ENCODE measurements around the gene BRCA2. TPM values are rescaled to one million over a fixed set of nuclear protein-coding genes. Genes with fewer than 3 reads are reported as not detected.
A peak's percentile ranks its signal among the peaks of the same experiment; 100 is the strongest.

The BRCA2 gene
- total and polyA plus RNA-seq, 9 of the 15 experiments (the other 6 are each of a cell fraction or from before 2014, with no cell fraction given): 4.1 to 17.3 (median 5.8) TPM

DNA sequence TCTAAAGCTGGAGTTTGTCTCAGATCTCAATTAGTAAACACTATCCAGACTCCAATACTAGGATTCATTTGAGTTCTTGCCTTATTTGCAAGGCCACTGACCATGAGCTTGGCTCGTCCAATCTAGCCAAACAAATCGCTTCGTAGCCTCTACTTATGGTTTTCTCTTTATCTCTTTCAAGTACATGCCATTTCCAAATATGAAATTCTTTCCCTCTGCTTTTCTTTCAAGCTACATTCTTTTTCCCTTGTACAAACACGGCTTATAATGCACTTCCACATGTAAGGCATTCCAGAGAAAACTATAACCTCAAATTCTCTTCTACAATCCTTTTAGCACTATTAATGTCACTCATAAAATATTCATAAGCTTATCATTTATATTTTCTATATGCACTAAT, 123.6 kb downstream of the BRCA2 start (continued):
- TF ChIP-seq, protein P1, sequence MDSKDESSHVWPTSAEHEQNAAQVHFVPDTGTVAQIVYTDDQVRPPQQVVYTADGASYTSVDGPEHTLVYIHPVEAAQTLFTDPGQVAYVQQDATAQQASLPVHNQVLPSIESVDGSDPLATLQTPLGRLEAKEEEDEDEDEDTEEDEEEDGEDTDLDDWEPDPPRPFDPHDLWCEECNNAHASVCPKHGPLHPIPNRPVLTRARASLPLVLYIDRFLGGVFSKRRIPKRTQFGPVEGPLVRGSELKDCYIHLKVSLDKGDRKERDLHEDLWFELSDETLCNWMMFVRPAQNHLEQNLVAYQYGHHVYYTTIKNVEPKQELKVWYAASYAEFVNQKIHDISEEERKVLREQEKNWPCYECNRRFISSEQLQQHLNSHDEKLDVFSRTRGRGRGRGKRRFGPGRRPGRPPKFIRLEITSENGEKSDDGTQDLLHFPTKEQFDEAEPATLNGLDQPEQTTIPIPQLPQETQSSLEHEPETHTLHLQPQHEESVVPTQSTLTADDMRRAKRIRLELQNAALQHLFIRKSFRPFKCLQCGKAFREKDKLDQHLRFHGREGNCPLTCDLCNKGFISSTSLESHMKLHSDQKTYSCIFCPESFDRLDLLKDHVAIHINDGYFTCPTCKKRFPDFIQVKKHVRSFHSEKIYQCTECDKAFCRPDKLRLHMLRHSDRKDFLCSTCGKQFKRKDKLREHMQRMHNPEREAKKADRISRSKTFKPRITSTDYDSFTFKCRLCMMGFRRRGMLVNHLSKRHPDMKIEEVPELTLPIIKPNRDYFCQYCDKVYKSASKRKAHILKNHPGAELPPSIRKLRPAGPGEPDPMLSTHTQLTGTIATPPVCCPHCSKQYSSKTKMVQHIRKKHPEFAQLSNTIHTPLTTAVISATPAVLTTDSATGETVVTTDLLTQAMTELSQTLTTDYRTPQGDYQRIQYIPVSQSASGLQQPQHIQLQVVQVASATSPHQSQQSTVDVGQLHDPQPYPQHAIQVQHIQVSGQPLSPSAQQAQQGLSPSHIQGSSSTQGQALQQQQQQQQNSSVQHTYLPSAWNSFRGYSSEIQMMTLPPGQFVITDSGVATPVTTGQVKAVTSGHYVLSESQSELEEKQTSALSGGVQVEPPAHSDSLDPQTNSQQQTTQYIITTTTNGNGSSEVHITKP (IDR thresholded peaks at IDR 0.05; ENCODE audit: partially characterized antibody): no peak

DNA sequence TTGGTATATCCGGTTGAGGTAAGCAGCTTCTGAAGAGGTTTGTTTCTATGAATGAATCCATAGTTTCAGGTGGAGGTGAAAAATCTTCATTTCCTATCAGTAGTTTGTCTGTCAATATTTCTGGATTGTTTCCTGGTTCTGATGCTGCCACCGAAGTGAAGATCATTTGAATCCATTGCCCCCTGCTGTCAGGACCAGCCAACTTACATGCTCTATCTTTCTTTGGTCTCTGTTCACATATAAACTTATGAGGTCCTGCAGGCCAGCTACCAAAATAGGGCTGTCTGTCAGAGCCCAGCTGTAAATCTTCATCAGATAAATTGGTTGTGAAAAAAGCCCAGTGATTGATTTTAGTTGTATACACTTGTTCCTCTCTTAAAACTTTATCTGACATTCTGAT, 127.8 kb downstream of the BRCA2 start:
- Histone ChIP-seq H3K4me1 (replicated peaks in 1 of 2; ENCODE audit: control insufficient read depth in 2 of 2, insufficient read depth in 2 of 2, low read length in 2 of 2) (no peaks in the 10 kb centered on the region), H3K79me2 (ENCODE audit: control insufficient read depth, insufficient read depth, low read length) (no peaks in the 10 kb centered on the region), H3K9ac (ENCODE audit: insufficient read depth in 1 of 2, low read depth in 2 of 2, low read length in 2 of 2) (no peak overlapping the region), H3K27me3 (ENCODE audit: control insufficient read depth in 2 of 2, insufficient read depth in 2 of 2, low read length in 2 of 2) (no peaks in the 10 kb centered on the region), H3K4me3 (no peak overlapping the region), H3K9me1 (ENCODE audit: control insufficient read depth, insufficient read depth, low read length) (no peaks in the 10 kb centered on the region), H3K9me3 (replicated peaks; ENCODE audit: control insufficient read depth, insufficient read depth, low read depth, low read length) (no peaks in the 10 kb centered on the region), H2AFZ (ENCODE audit: low read depth, low read length) (no peak overlapping the region), H3K27ac (ENCODE audit: extremely low read depth, low read depth, low read length) (no peak overlapping the region), H4K20me1 (replicated peaks; ENCODE audit: control insufficient read depth, insufficient read depth, low read length) (no peaks in the 10 kb centered on the region), H3K4me2 (ENCODE audit: insufficient read depth, low read length) (no peak overlapping the region), H3K36me3 (ENCODE audit: control insufficient read depth, insufficient read depth, low read length) (no peaks in the 10 kb centered on the region)
- WGBS (ENCODE audit: insufficient coverage, low coverage, missing lambda C conversion rate): 54% methylated on average over 2 of the region's 2 CpGs
- ATAC-seq (peak; percentile 56; the same call in 1 of the 3 replicates), DNase-seq (ENCODE audit: extremely low read depth in 1 of 4, low spot score in 3 of 4) (peak in 2 of 4 experiments; percentile 8 to 13), FAIRE-seq (no peak)
- intact Hi-C loops (cut with micrococcal nuclease) (no loop called here), in situ Hi-C loops (cut with MboI) (no loop called here)
- CTCF ChIA-PET (ENCODE audit: low intra/inter-chr PET ratio): no interaction called here
- no peak for TF ChIP-seq FIP1L1 (IDR thresholded peaks at IDR 0.05; ENCODE audit: low read depth, low read length, poor library complexity, severe bottlenecking)
- no peak for TF ChIP-seq KLF1 (tag; IDR thresholded peaks at IDR 0.05)
- TF ChIP-seq, protein P2, sequence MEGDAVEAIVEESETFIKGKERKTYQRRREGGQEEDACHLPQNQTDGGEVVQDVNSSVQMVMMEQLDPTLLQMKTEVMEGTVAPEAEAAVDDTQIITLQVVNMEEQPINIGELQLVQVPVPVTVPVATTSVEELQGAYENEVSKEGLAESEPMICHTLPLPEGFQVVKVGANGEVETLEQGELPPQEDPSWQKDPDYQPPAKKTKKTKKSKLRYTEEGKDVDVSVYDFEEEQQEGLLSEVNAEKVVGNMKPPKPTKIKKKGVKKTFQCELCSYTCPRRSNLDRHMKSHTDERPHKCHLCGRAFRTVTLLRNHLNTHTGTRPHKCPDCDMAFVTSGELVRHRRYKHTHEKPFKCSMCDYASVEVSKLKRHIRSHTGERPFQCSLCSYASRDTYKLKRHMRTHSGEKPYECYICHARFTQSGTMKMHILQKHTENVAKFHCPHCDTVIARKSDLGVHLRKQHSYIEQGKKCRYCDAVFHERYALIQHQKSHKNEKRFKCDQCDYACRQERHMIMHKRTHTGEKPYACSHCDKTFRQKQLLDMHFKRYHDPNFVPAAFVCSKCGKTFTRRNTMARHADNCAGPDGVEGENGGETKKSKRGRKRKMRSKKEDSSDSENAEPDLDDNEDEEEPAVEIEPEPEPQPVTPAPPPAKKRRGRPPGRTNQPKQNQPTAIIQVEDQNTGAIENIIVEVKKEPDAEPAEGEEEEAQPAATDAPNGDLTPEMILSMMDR (IDR thresholded peaks at IDR 0.05 in 2 of 3, conservative IDR thresholded peaks at IDR 0.05 in 1 of 3; ENCODE audit: insufficient read depth in 2 of 3, low read depth in 1 of 3, low read length in 3 of 3): peak; percentile 8 to 28 (median 15); a peak in 1 of 6 replicates
- TF ChIP-seq, protein P3, sequence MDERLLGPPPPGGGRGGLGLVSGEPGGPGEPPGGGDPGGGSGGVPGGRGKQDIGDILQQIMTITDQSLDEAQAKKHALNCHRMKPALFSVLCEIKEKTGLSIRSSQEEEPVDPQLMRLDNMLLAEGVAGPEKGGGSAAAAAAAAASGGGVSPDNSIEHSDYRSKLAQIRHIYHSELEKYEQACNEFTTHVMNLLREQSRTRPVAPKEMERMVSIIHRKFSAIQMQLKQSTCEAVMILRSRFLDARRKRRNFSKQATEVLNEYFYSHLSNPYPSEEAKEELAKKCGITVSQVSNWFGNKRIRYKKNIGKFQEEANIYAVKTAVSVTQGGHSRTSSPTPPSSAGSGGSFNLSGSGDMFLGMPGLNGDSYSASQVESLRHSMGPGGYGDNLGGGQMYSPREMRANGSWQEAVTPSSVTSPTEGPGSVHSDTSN (CRISPR knock-in tag; IDR thresholded peaks at IDR 0.05; ENCODE audit: low read depth): no peak
- TF ChIP-seq, protein P3 (tag; conservative IDR thresholded peaks at IDR 0.05; ENCODE audit: low read depth): no peak
- no peak for TF ChIP-seq ZNF436 (CRISPR knock-in tag; IDR thresholded peaks at IDR 0.05)
- TF ChIP-seq RAD21 (CRISPR knock-in tag; conservative IDR thresholded peaks at IDR 0.05 in 1 of 2, IDR thresholded peaks at IDR 0.05 in 1 of 2): 0 out of 4 replicates have a peak, but pooled peaks of 1 of the 2 experiments have one; percentile 7
- no peak for TF ChIP-seq KDM2B (CRISPR knock-in tag; IDR thresholded peaks at IDR 0.05)
- no peak for TF ChIP-seq NR2F6 (CRISPR knock-in tag; IDR thresholded peaks at IDR 0.05)
- POLR2A ChIA-PET: no interaction called here
- BruUV-seq (replicated peaks): no TSS peak
